DND-41 (cell line): ENCODE results near the gene ESR2.

Experiments
- CTCF ChIP-seq: IDR thresholded peaks from 2 replicates; pipeline ENCODE4 v1.5.1; 2012; ENCODE audit warnings: borderline replicate concordance, low read length, moderate library complexity, mild to moderate bottlenecking; ENCODE audit not compliant: poor library complexity, severe bottlenecking; ENCODE audit errors: extremely low read depth
- EZH2 ChIP-seq: IDR thresholded peaks from 3 replicates; pipeline ENCODE4 v1.6.1; 2012; ENCODE audit warnings: borderline replicate concordance, low read depth, mild to moderate bottlenecking, moderate library complexity, low read length, inconsistent platforms; ENCODE audit not compliant: severe bottlenecking

GRCh38 chr14:64234877-64235651 is 59.1 kb downstream of the ESR2 start:
- TF ChIP-seq EZH2, result no peak
- TF ChIP-seq CTCF, result no peak
